ENCODE data around the gene RBMS3. TPM values are rescaled to one million over a fixed set of nuclear protein-coding genes. Genes with fewer than 3 reads are reported as not detected.

RBMS3 gene
- total and polyA plus RNA-seq, 2 of the 8 experiments (the other 6 are each of a cell fraction or from before 2014, with no cell fraction given): 3.7 to 6.9 TPM

GRCh38 chr3:30042274-30042859 lies 761.5 kb downstream of the RBMS3 start:
- Histone ChIP-seq H4K5ac (ENCODE audit: insufficient read length, low read depth, low read length) (no peak overlapping the region), H3K23me2 (ENCODE audit: low read depth, low read length) (no peaks in the 10 kb centered on the region), H2BK20ac (ENCODE audit: low read length) (no peak overlapping the region), H3K27ac (ENCODE audit: low read depth, low read length) (no peak overlapping the region), H2BK12ac (ENCODE audit: low read depth, low read length) (no peak overlapping the region), H4K20me1 (replicated peaks in 1 of 2; ENCODE audit: control insufficient read depth in 1 of 2, insufficient read depth in 2 of 2, low read length in 2 of 2) (no peaks in the 10 kb centered on the region), H3K9me3 (ENCODE audit: insufficient read depth in 2 of 2, low read depth in 1 of 2, low read length in 1 of 2) (no peaks in the 10 kb centered on the region), H4K8ac (ENCODE audit: extremely low read depth, insufficient read depth, low read length) (no peak overlapping the region), H2AK5ac (ENCODE audit: low read depth, low read length) (no peak overlapping the region), H3K27me3 (replicated peaks in 1 of 4; ENCODE audit: control insufficient read depth in 3 of 4, extremely low read depth in 1 of 4, insufficient read depth in 3 of 4, low read length in 3 of 4) (no peaks in the 10 kb centered on the region), H3K36me3 (ENCODE audit: control insufficient read depth in 2 of 4, insufficient read depth in 4 of 4, low read length in 3 of 4) (no peaks in the 10 kb centered on the region), H3K79me2 (ENCODE audit: control insufficient read depth in 1 of 2, insufficient read depth in 2 of 2, low read length in 2 of 2) (no peaks in the 10 kb centered on the region), H3K9ac (replicated peaks in 1 of 4; ENCODE audit: extremely low read depth in 1 of 4, low read depth in 3 of 4, low read length in 3 of 4) (no peak overlapping the region), H3K56ac (replicated peaks; ENCODE audit: insufficient read length, low read depth, low read length) (no peak overlapping the region), H3K4ac (replicated peaks; ENCODE audit: insufficient read length, low read depth, low read length) (no peak overlapping the region), H3K4me1 (replicated peaks in 1 of 4; ENCODE audit: control insufficient read depth in 3 of 4, insufficient read depth in 4 of 4, low read length in 3 of 4) (peaks cover 0 to 5% (median 0%) of the 10 kb centered on the region in 4 experiments; a peak in 2 of 7 replicates), H2AFZ (ENCODE audit: low read length) (no peak overlapping the region), H3K4me2 (ENCODE audit: insufficient read depth in 1 of 2, low read depth in 2 of 2, low read length in 2 of 2) (no peak overlapping the region), H3K18ac (ENCODE audit: extremely low read depth, low read length) (no peak overlapping the region), H4K91ac (replicated peaks; ENCODE audit: insufficient read length, low read length) (no peak overlapping the region), H3K79me1 (ENCODE audit: low read depth, low read length) (no peaks in the 10 kb centered on the region), H2BK15ac (ENCODE audit: low read length) (no peak overlapping the region), H2BK120ac (replicated peaks; ENCODE audit: low read depth, low read length) (no peak overlapping the region), H2BK5ac (ENCODE audit: low read depth, low read length) (no peak overlapping the region), H3K14ac (ENCODE audit: insufficient read length) (no peak overlapping the region), H3K23ac (ENCODE audit: insufficient read length) (no peak overlapping the region), H3K4me3 (ENCODE audit: extremely low read depth in 1 of 4, insufficient read depth in 2 of 4, low read depth in 3 of 4, low read length in 4 of 4) (no peak overlapping the region)
- CTCF ChIA-PET (ENCODE audit: partially characterized antibody): interaction anchor here (0.6 to 4.8 kb wide), 55 partner anchors 10 to 855 kb away, joined by 3 to 87 read pairs (median 4); no protein-coding TSS in a partner anchor
- 30% methylated on average over 4 of the region's 4 CpGs; no CpG with 5 or more reads in 1 of the 2 experiments for WGBS, 2 experiments (ENCODE audit: extremely low coverage in 1 of 2, insufficient coverage in 1 of 2, insufficient read length in 1 of 2, insufficient replicate concordance in 2 of 2, low coverage in 1 of 2, low lambda C conversion rate in 2 of 2, missing lambda C conversion rate in 1 of 2)
- FAIRE-seq (peak; percentile 42), DNase-seq (ENCODE audit: low read depth in 1 of 2, low spot score in 2 of 2) (peak in 1 of 2 experiments; percentile 57)
- POLR2A ChIA-PET (ENCODE audit: partially characterized antibody): no interaction called here
- TF ChIP-seq, protein P1, sequence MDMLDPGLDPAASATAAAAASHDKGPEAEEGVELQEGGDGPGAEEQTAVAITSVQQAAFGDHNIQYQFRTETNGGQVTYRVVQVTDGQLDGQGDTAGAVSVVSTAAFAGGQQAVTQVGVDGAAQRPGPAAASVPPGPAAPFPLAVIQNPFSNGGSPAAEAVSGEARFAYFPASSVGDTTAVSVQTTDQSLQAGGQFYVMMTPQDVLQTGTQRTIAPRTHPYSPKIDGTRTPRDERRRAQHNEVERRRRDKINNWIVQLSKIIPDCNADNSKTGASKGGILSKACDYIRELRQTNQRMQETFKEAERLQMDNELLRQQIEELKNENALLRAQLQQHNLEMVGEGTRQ (IDR thresholded peaks at IDR 0.05; ENCODE audit: low read length): no peak
- TF ChIP-seq, protein P2, sequence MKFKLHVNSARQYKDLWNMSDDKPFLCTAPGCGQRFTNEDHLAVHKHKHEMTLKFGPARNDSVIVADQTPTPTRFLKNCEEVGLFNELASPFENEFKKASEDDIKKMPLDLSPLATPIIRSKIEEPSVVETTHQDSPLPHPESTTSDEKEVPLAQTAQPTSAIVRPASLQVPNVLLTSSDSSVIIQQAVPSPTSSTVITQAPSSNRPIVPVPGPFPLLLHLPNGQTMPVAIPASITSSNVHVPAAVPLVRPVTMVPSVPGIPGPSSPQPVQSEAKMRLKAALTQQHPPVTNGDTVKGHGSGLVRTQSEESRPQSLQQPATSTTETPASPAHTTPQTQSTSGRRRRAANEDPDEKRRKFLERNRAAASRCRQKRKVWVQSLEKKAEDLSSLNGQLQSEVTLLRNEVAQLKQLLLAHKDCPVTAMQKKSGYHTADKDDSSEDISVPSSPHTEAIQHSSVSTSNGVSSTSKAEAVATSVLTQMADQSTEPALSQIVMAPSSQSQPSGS (IDR thresholded peaks at IDR 0.05; ENCODE audit: low read length): no peak
- TF ChIP-seq FOSL1 (IDR thresholded peaks at IDR 0.05; ENCODE audit: insufficient read depth, low read depth, low read length) (no peak), CBX5 (IDR thresholded peaks at IDR 0.05; ENCODE audit: low read depth, low read length) (no peak), TCF12 (IDR thresholded peaks at IDR 0.05; ENCODE audit: low read depth, low read length) (no peak), JUN (IDR thresholded peaks at IDR 0.05; ENCODE audit: low read depth, low read length) (no peak)
- TF ChIP-seq, protein P3, sequence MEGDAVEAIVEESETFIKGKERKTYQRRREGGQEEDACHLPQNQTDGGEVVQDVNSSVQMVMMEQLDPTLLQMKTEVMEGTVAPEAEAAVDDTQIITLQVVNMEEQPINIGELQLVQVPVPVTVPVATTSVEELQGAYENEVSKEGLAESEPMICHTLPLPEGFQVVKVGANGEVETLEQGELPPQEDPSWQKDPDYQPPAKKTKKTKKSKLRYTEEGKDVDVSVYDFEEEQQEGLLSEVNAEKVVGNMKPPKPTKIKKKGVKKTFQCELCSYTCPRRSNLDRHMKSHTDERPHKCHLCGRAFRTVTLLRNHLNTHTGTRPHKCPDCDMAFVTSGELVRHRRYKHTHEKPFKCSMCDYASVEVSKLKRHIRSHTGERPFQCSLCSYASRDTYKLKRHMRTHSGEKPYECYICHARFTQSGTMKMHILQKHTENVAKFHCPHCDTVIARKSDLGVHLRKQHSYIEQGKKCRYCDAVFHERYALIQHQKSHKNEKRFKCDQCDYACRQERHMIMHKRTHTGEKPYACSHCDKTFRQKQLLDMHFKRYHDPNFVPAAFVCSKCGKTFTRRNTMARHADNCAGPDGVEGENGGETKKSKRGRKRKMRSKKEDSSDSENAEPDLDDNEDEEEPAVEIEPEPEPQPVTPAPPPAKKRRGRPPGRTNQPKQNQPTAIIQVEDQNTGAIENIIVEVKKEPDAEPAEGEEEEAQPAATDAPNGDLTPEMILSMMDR (IDR thresholded peaks at IDR 0.05; ENCODE audit: control extremely low read depth in 1 of 3, insufficient read depth in 1 of 3, low read depth in 1 of 3, low read length in 3 of 3): peak in 2 of 3 experiments; percentile 68 to 70; a peak in 3 of 4 replicates
